Osteocyte (in vitro differentiated cells): Measurements from ENCODE around the gene AP3M1. TPM values are rescaled to one million over a fixed set of nuclear protein-coding genes. Genes with fewer than 3 reads are reported as not detected.

Source experiments
- DNase-seq: peaks from one replicate; pipeline ENCODE4 v3.0.0; 2021; ENCODE audit warnings: mixed read lengths; ENCODE audit not compliant: unreplicated experiment; ENCODE audit errors: extremely low spot score
- H3K27ac Mint-ChIP-seq: one replicate; pipeline ENCODE4 v1.8.0; 2021; ENCODE audit warnings: mild to moderate bottlenecking, mixed read lengths; ENCODE audit not compliant: unreplicated experiment
- H3K27me3 Mint-ChIP-seq: one replicate; pipeline ENCODE4 v1.8.0; 2021; ENCODE audit warnings: mixed read lengths; ENCODE audit not compliant: unreplicated experiment
- H3K36me3 Mint-ChIP-seq: one replicate; pipeline ENCODE4 v1.8.0; 2021; ENCODE audit warnings: mixed read lengths; ENCODE audit not compliant: unreplicated experiment
- H3K4me1 Mint-ChIP-seq: one replicate; pipeline ENCODE4 v1.8.0; 2021; ENCODE audit warnings: mixed read lengths; ENCODE audit not compliant: unreplicated experiment
- H3K4me3 Mint-ChIP-seq: one replicate; pipeline ENCODE4 v1.8.0; 2021; ENCODE audit warnings: mild to moderate bottlenecking, moderate library complexity, mixed read lengths; ENCODE audit not compliant: unreplicated experiment
- H3K9me3 Mint-ChIP-seq: one replicate; pipeline ENCODE4 v1.8.0; 2021; ENCODE audit warnings: mixed read lengths; ENCODE audit not compliant: unreplicated experiment
- total RNA-seq: library from RNA; stranded (reverse); gene quantifications from 2 replicates; pipeline ENCODE4 v1.2.1, GENCODE V29; 2021
- TF ChIP-seq, protein P1 (sequence below): fragments of 200-600 bp; sonication (generic); IDR thresholded peaks from 2 replicates; pipeline ENCODE4 v1.5.0; 2021; ENCODE audit warnings: antibody characterized with exemption, mild to moderate bottlenecking, moderate library complexity

The AP3M1 gene
- total RNA-seq, 1 donor from 2014 or later, result 39.6 TPM

DNA sequence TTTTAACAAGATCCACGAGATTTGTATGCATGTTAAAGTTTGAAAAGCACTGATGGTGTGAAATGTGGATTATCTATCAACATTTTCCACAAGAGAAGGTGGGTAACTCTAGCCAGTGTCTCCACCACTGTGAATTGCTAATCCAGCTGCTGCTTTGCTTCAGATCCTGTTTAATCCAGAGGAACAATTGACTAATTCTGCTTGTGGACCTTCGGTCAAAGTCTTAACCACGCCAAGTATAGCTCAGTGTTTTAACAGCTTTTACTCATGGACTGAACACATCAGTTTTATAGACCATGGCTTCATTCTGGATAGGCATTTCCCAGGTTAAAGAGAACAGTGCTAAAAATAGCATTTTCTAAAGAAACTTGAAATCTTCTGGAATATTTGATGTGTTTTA is 23.9 kb upstream of the AP3M1 start:
- Mint-ChIP-seq H3K36me3 (no peaks in the 10 kb centered on the region), H3K27ac (no peak overlapping the region), H3K4me3 (no peak overlapping the region), H3K9me3 (no peaks in the 10 kb centered on the region), H3K27me3 (no peaks in the 10 kb centered on the region), H3K4me1 (peaks cover 42% of the 10 kb centered on the region)
- TF ChIP-seq, protein P1, sequence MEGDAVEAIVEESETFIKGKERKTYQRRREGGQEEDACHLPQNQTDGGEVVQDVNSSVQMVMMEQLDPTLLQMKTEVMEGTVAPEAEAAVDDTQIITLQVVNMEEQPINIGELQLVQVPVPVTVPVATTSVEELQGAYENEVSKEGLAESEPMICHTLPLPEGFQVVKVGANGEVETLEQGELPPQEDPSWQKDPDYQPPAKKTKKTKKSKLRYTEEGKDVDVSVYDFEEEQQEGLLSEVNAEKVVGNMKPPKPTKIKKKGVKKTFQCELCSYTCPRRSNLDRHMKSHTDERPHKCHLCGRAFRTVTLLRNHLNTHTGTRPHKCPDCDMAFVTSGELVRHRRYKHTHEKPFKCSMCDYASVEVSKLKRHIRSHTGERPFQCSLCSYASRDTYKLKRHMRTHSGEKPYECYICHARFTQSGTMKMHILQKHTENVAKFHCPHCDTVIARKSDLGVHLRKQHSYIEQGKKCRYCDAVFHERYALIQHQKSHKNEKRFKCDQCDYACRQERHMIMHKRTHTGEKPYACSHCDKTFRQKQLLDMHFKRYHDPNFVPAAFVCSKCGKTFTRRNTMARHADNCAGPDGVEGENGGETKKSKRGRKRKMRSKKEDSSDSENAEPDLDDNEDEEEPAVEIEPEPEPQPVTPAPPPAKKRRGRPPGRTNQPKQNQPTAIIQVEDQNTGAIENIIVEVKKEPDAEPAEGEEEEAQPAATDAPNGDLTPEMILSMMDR, result no peak
- no peak for DNase-seq

DNA sequence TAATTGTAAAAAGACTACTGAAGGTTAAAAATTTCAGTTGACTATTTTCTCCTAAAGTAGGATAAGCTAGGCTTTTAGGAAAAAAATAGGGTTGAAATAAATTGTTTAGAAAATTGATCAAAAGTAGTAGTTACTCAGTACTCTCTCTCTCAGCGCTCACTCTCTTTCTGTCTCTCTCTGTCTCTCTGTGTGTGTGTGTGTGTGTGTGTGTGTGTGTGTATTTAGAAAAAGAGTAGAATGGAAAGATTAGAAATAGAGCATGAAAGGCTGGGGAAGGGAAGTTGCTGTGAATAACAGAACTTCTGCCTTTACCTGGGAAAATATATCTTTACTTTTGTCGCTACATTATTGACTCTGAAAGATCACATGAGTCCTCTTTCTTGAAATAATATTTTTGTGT is 21.0 kb upstream of the AP3M1 start:
- DNase-seq, result no peak
- Mint-ChIP-seq H3K9me3 (no peaks in the 10 kb centered on the region), H3K4me1 (peaks cover 36% of the 10 kb centered on the region), H3K36me3 (no peaks in the 10 kb centered on the region), H3K27me3 (no peaks in the 10 kb centered on the region), H3K27ac (peak overlapping the region; percentile 27), H3K4me3 (no peak overlapping the region)
- TF ChIP-seq, protein P1, result no peak

DNA sequence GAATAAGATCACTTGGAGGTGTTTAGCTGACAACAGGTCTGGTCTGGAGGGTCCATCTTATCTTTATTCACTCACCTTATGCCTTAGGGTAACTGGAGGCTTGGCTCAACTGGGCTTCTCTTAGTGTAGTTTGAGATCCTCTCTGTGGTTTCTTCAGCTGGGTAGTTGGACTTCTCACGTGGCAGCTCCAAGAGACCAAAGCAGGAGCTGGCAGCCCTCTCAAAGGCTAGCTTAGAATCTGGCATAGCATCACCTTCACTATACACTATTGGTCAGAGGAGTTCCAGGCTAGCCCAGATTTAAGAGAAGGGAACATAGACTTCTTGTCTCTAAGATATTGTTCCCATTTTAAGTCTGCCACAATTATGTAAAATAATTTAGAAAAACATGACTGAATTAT is 16.8 kb upstream of the AP3M1 start:
- Mint-ChIP-seq H3K4me3 (no peak overlapping the region), H3K4me1 (peaks cover 52% of the 10 kb centered on the region), H3K27ac (no peak overlapping the region), H3K27me3 (no peaks in the 10 kb centered on the region), H3K36me3 (no peaks in the 10 kb centered on the region), H3K9me3 (no peaks in the 10 kb centered on the region)
- DNase-seq, result no peak
- TF ChIP-seq, protein P1, result no peak

DNA sequence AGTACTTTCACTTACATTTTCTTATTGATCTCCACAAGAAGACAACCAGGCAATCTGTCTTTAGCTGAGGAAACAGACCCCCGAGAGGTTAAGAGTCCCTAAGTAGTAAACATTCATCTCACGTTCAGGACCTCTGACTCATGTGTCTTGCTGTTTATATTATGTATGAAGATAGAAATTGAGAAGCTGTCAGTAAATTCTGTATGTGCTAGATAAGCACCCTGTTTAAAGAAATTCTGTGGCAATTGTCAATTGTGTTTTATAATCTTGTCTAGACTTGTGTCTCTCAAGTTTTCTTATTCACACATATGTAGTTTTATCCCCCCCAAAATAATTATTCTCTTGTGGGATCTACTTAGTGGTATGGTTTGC is 14.9 kb upstream of the AP3M1 start:
- no peaks in the 10 kb centered on the region for H3K27me3 Mint-ChIP-seq
- no peak for DNase-seq
- no peak overlapping the region for H3K4me3 Mint-ChIP-seq
- no peaks in the 10 kb centered on the region for H3K36me3 Mint-ChIP-seq
- H3K27ac Mint-ChIP-seq, result peak overlapping the region; percentile 87
- H3K4me1 Mint-ChIP-seq, result peaks cover 50% of the 10 kb centered on the region
- TF ChIP-seq, protein P1, result no peak
- H3K9me3 Mint-ChIP-seq, result no peaks in the 10 kb centered on the region

DNA sequence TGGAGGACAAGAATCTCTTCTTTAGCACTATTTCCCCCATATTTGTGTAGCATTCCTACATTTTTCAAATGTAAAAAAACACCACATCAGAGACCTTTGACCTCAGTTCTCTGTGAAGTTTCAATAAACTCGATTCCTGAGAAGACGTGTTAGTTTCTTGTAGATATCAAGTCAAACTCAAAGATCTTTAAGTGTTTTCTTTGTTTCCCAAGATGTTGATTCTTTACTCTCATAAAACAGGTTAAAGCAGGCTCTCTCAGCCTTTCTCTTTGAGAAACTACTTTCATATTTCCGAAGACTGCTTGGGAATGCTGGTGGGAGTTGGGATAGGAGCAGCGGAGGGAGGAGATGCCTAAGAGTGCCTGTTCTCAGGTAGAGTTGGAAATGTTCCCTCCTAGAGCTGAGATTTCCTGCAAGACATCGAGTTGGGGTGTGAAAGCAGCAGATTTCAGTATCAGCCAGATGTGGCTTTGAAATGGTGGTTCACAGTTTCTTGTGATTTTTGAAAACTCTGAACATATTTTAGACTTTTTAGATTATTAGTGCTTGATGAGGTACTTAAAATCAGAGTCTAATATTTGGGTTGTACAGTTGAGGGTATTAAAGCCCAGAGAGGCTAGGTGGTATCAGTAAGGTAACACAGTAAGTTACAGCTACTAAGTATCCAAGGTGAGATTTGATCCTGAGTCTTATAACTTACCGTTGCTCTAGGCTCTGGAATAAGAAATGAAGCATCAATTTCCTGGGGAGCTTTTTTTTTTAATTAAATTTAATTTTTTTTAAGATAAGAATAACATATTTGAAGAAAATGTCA is 14.3 kb upstream of the AP3M1 start:
- no peaks in the 10 kb centered on the region for H3K27me3 Mint-ChIP-seq
- peaks cover 45% of the 10 kb centered on the region for H3K4me1 Mint-ChIP-seq
- H3K27ac Mint-ChIP-seq, result peak overlapping the region; percentile 86
- DNase-seq, result no peak
- H3K36me3 Mint-ChIP-seq, result no peaks in the 10 kb centered on the region
- no peaks in the 10 kb centered on the region for H3K9me3 Mint-ChIP-seq
- peak overlapping the region; percentile 26 for H3K4me3 Mint-ChIP-seq
- TF ChIP-seq, protein P1, result no peak
